ENCODE data around the gene RASGRP1.

RASGRP1 gene

DNA sequence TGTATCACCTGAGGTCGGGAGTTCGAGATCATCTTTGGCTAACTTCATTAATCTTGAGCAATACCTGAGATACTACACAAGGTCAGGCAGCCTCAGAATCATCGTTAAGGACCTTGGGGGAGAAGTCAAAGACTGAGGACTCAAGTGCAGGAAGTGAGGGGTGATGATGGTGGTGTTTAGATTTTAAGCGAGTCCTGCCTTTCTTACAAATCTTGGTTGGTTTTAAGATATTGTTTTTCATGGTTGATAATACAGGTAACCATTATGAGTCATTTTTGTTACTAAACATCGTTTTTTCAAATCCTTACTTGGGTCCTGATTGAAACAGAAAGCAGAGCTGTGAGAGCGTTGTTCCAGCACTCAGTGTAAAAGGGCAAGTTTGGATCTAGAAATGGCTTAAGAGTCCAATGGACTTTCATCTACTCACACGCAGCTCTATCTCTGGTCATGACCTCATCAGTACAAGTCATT, 4.1 kb downstream of the RASGRP1 start:
- no peak for DNase-seq (ENCODE audit: extremely low spot score)
- POLR2A ChIA-PET, result no interaction called here
- CTCF ChIA-PET, result no interaction called here
- TF ChIP-seq BHLHE40 (IDR thresholded peaks at IDR 0.05; ENCODE audit: borderline replicate concordance) (no peak), CTBP1 (IDR thresholded peaks at IDR 0.05; ENCODE audit: borderline replicate concordance) (no peak), ZNF384 (IDR thresholded peaks at IDR 0.05) (no peak), HDGF (IDR thresholded peaks at IDR 0.05; ENCODE audit: borderline replicate concordance) (no peak), ELF4 (IDR thresholded peaks at IDR 0.05) (no peak), LEF1 (IDR thresholded peaks at IDR 0.05; ENCODE audit: borderline replicate concordance) (no peak), FOXM1 (IDR thresholded peaks at IDR 0.05; ENCODE audit: borderline replicate concordance) (no peak), SP1 (IDR thresholded peaks at IDR 0.05) (no peak), FOXA1 (IDR thresholded peaks at IDR 0.05) (no peak)
- TF ChIP-seq, protein P1, sequence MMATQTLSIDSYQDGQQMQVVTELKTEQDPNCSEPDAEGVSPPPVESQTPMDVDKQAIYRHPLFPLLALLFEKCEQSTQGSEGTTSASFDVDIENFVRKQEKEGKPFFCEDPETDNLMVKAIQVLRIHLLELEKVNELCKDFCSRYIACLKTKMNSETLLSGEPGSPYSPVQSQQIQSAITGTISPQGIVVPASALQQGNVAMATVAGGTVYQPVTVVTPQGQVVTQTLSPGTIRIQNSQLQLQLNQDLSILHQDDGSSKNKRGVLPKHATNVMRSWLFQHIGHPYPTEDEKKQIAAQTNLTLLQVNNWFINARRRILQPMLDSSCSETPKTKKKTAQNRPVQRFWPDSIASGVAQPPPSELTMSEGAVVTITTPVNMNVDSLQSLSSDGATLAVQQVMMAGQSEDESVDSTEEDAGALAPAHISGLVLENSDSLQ (IDR thresholded peaks at IDR 0.05), result no peak

DNA sequence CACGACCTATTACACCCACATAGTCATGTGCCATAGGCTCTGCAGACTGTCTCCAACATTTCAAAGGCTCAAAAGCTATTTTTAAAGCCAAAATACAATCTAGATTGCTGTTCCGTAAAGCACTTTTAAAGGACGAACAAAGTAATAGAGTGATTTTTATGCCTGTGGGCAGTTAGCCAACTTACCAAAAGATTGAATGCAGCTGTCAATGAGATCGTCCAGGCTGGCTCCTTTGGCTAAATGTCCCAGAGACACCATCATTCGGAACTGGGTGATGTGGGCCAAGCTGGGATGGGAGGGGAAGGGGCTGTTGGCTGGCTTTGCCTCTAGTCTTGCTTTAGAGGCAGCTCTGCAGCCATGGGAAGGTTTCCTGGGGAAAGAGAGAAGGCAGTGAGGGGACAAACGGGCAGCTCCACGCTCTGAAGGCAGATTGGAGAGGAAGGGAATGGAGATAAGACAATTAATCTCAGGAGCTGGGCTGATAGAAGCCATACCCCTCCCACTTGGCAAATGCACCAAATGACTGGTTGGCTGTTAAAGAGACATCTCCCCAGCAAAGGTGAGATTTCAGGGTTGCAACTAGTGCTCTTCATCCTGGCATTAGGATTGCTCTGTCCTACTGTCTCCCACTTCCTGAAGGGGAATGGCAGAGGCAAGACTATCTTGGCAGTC, 4.8 kb downstream of the RASGRP1 start:
- ChIA-PET CTCF (no interaction called here), POLR2A (no interaction called here)
- no peak for TF ChIP-seq FOXK2 (IDR thresholded peaks at IDR 0.05)
- no peak for TF ChIP-seq FOXA1 (IDR thresholded peaks at IDR 0.05)
- DNase-seq (ENCODE audit: extremely low spot score), result no peak

GRCh38 chr15:38559131-38559530, 5.5 kb downstream of the RASGRP1 start:
- ChIA-PET CTCF (no interaction called here), POLR2A (no interaction called here)
- no peak for DNase-seq (ENCODE audit: extremely low spot score)
- TF ChIP-seq L3MBTL2 (conservative IDR thresholded peaks at IDR 0.05), result no peak
- TF ChIP-seq SUZ12 (IDR thresholded peaks at IDR 0.05), result no peak
- TF ChIP-seq LEF1 (IDR thresholded peaks at IDR 0.05; ENCODE audit: borderline replicate concordance), result no peak
- TF ChIP-seq FOXA1 (IDR thresholded peaks at IDR 0.05), result no peak

GRCh38 chr15:38558372-38559059, 6.1 kb downstream of the RASGRP1 start:
- CTCF ChIA-PET, result no interaction called here
- TF ChIP-seq, protein P1 (IDR thresholded peaks at IDR 0.05), result no peak
- TF ChIP-seq L3MBTL2 (conservative IDR thresholded peaks at IDR 0.05) (no peak), ZNF384 (IDR thresholded peaks at IDR 0.05) (no peak), NFRKB (IDR thresholded peaks at IDR 0.05) (no peak), FOXM1 (IDR thresholded peaks at IDR 0.05; ENCODE audit: borderline replicate concordance) (no peak), ELF4 (IDR thresholded peaks at IDR 0.05) (no peak), SP1 (IDR thresholded peaks at IDR 0.05) (no peak), LEF1 (IDR thresholded peaks at IDR 0.05; ENCODE audit: borderline replicate concordance) (no peak), CTBP1 (IDR thresholded peaks at IDR 0.05; ENCODE audit: borderline replicate concordance) (no peak), SUZ12 (IDR thresholded peaks at IDR 0.05) (no peak), ARNT (IDR thresholded peaks at IDR 0.05) (no peak), FOXA1 (IDR thresholded peaks at IDR 0.05) (no peak), FOXK2 (IDR thresholded peaks at IDR 0.05) (no peak), HDGF (IDR thresholded peaks at IDR 0.05; ENCODE audit: borderline replicate concordance) (no peak), BHLHE40 (IDR thresholded peaks at IDR 0.05; ENCODE audit: borderline replicate concordance) (no peak), TARDBP (IDR thresholded peaks at IDR 0.05) (no peak)
- DNase-seq (ENCODE audit: extremely low spot score), result no peak
- POLR2A ChIA-PET, result no interaction called here

DNA sequence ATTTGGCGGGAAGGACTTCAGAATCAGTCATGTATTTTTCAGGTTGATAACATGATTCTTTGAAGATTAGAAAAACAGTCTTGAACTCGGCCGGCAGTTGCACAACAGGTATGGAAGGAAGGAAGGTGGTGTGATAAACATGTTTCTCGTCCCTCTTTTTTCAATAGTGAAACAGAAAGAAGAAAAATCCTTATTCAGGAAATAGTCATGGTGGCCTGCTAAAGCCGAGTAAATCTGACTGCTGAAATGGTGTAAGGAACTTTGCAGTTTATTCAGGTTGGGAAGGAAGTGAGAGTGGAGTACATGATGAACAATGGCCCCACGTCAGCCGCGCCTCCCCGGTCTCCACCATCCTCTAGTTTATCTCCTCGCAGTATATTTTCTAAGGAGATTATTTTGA, 6.7 kb downstream of the RASGRP1 start:
- POLR2A ChIA-PET, result no interaction called here
- DNase-seq (ENCODE audit: extremely low spot score), result no peak
- CTCF ChIA-PET, result no interaction called here
- TF ChIP-seq, protein P1 (IDR thresholded peaks at IDR 0.05), result no peak
- TF ChIP-seq HDGF (IDR thresholded peaks at IDR 0.05; ENCODE audit: borderline replicate concordance) (no peak), NFRKB (IDR thresholded peaks at IDR 0.05) (no peak), SP1 (IDR thresholded peaks at IDR 0.05) (no peak)

- TF ChIP-seq NFRKB (IDR thresholded peaks at IDR 0.05) (no peak), BHLHE40 (IDR thresholded peaks at IDR 0.05; ENCODE audit: borderline replicate concordance) (no peak), FOXA1 (IDR thresholded peaks at IDR 0.05) (no peak), L3MBTL2 (conservative IDR thresholded peaks at IDR 0.05) (no peak), ARNT (IDR thresholded peaks at IDR 0.05) (no peak), CTBP1 (IDR thresholded peaks at IDR 0.05; ENCODE audit: borderline replicate concordance) (no peak), ZNF384 (IDR thresholded peaks at IDR 0.05) (no peak), LEF1 (IDR thresholded peaks at IDR 0.05; ENCODE audit: borderline replicate concordance) (no peak), FOXK2 (IDR thresholded peaks at IDR 0.05) (no peak), TARDBP (IDR thresholded peaks at IDR 0.05) (no peak), HDGF (IDR thresholded peaks at IDR 0.05; ENCODE audit: borderline replicate concordance) (no peak), SP1 (IDR thresholded peaks at IDR 0.05) (no peak), ELF4 (IDR thresholded peaks at IDR 0.05) (no peak)
- TF ChIP-seq, protein P1 (IDR thresholded peaks at IDR 0.05), result no peak
- no peak for DNase-seq (ENCODE audit: extremely low spot score)
- POLR2A ChIA-PET, result no interaction called here
- CTCF ChIA-PET, result no interaction called here
These were observed 8.8 kb downstream of the RASGRP1 start for GRCh38 chr15:38555686-38556334.
